ENCODE measurements around the gene CLHC1. TPM values are rescaled to one million over a fixed set of nuclear protein-coding genes. Genes with fewer than 3 reads are reported as not detected.

Gene CLHC1
- total and polyA plus RNA-seq, 10 of the 15 experiments (the other 5 are each of a cell fraction or from before 2014, with no cell fraction given) = 2.6 to 6.8 (median 4.7) TPM

GRCh38 chr2:55161295-55162210, 70.5 kb downstream of the CLHC1 start:
- peaks cover 9% of the 10 kb centered on the region for H3K4me1 ChIP-seq (ENCODE audit: control insufficient read depth, insufficient read depth, low read length)
- H3K27me3 ChIP-seq (replicated peaks in 1 of 2; ENCODE audit: control insufficient read depth in 2 of 2, insufficient read depth in 2 of 2, low read length in 1 of 2) = no peaks in the 10 kb centered on the region
- RAD21 ChIA-PET (ENCODE audit: unreplicated experiment) = interaction anchor here (0.7 to 0.8 kb wide), 2 partner anchors 40 to 113 kb away, joined by 3 read pairs; no protein-coding TSS in a partner anchor
- H3K4me3 ChIP-seq = no peak overlapping the region
- no peak for ATAC-seq
- H2AFZ ChIP-seq (ENCODE audit: control insufficient read depth, low read depth, low read length) = no peak overlapping the region
- no TSS peak for BruUV-seq (replicated peaks)
- no peak overlapping the region for H3K27ac ChIP-seq (ENCODE audit: control insufficient read depth, insufficient read depth)
- intact Hi-C loops (cut with micrococcal nuclease; ENCODE audit: unreplicated experiment) (no loop called here), in situ Hi-C loops (cut with MboI) (no loop called here)
- no peaks in the 10 kb centered on the region for H3K79me2 ChIP-seq (ENCODE audit: control insufficient read depth, insufficient read depth, low read length)
- no peak overlapping the region for H3K4me2 ChIP-seq (ENCODE audit: control insufficient read depth, insufficient read depth)
- no peaks in the 10 kb centered on the region for H3K9me3 ChIP-seq (replicated peaks; ENCODE audit: control insufficient read depth, insufficient read depth, low read length)
- CTCF ChIA-PET = interaction anchor here (0.8 to 19.0 kb wide), 6 partner anchors 8 to 264 kb away, joined by 3 to 342 read pairs (median 6); partner anchors contain the start of gene RTN4
- H3K36me3 ChIP-seq (ENCODE audit: control insufficient read depth in 2 of 2, insufficient read depth in 2 of 2, low read length in 1 of 2) = no peaks in the 10 kb centered on the region
- FAIRE-seq = no peak
- no peak overlapping the region for H3K9ac ChIP-seq (ENCODE audit: control insufficient read depth, insufficient read depth, low read length)
- no peaks in the 10 kb centered on the region for H4K20me1 ChIP-seq (ENCODE audit: control insufficient read depth, insufficient read depth)
- 75% methylated on average over 10 of the region's 10 CpGs for WGBS (ENCODE audit: insufficient coverage, insufficient replicate concordance, low lambda C conversion rate, missing lambda C conversion rate)
- TF ChIP-seq BMI1 (IDR thresholded peaks at IDR 0.05; ENCODE audit: borderline replicate concordance) (no peak), E2F8 (IDR thresholded peaks at IDR 0.05; ENCODE audit: low read depth, partially characterized antibody) (no peak), SMAD5 (IDR thresholded peaks at IDR 0.05; ENCODE audit: low read depth) (no peak), RELA (IDR thresholded peaks at IDR 0.05; ENCODE audit: borderline replicate concordance, partially characterized antibody) (no peak), GABPA (IDR thresholded peaks at IDR 0.05; ENCODE audit: low read depth) (no peak), FOXK2 (IDR thresholded peaks at IDR 0.05) (no peak), HDAC6 (IDR thresholded peaks at IDR 0.05; ENCODE audit: unreplicated experiment) (no peak), NBN (IDR thresholded peaks at IDR 0.05) (no peak)
- POLR2A ChIA-PET = no interaction called here
- SMC1A ChIA-PET (ENCODE audit: uncharacterized antibody, unreplicated experiment) = interaction anchor here (0.7 to 17.4 kb wide), 5 partner anchors 10 to 182 kb away, joined by 3 to 260 read pairs (median 4); no protein-coding TSS in a partner anchor
- DNase-seq (ENCODE audit: low read depth, low spot score) = no peak
